Measurements from ENCODE around the gene WWOX. TPM values are rescaled to one million over a fixed set of nuclear protein-coding genes. Genes with fewer than 3 reads are reported as not detected.

The WWOX gene
- total RNA-seq, 1 donor, result 8.2 TPM

DNA sequence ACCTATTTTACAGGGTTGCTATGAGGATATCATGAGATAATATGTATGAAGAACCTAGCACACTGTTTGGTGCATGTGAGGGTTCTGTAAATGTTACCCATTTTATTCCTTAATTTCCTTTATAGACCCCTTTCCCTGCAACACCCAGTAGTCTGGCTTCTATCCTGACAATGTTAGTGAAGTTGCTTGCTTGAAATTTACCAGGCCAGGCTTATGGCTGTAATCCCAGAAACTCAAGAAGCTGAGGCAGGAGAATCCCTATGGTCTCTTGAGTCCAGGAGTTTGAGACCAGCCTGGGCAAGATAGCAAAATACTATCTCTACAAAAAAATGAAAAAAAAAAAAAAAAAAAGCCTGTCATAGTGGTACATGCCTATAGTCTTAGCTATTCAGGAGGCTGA, 779.1 kb downstream of the WWOX start:
- no peak for DNase-seq (ENCODE audit: low read depth)
- TF ChIP-seq, protein P1, sequence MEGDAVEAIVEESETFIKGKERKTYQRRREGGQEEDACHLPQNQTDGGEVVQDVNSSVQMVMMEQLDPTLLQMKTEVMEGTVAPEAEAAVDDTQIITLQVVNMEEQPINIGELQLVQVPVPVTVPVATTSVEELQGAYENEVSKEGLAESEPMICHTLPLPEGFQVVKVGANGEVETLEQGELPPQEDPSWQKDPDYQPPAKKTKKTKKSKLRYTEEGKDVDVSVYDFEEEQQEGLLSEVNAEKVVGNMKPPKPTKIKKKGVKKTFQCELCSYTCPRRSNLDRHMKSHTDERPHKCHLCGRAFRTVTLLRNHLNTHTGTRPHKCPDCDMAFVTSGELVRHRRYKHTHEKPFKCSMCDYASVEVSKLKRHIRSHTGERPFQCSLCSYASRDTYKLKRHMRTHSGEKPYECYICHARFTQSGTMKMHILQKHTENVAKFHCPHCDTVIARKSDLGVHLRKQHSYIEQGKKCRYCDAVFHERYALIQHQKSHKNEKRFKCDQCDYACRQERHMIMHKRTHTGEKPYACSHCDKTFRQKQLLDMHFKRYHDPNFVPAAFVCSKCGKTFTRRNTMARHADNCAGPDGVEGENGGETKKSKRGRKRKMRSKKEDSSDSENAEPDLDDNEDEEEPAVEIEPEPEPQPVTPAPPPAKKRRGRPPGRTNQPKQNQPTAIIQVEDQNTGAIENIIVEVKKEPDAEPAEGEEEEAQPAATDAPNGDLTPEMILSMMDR (IDR thresholded peaks at IDR 0.05; ENCODE audit: insufficient read depth, low read depth, low read length), result no peak
- H3K4me3 ChIP-seq (ENCODE audit: low read depth, low read length), result no peak overlapping the region

DNA sequence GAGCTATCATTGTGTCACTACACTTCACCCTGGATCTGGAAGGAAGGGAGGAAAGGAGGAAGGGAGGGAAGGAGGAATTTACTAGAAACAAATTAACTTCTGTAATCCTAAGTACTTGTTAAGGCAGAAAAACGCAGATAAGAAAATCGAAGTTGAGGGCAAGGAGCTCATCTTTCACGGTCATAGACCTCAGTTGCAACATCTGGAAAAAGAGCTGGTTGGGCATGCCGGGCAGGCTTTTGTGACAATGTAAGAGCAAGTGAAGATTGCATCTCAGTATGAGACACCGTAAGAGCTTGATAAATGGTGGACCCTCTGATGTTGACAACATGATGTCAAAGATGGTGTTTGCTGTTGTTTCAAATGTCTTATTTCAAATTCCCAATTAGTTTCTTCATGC, 779.6 kb downstream of the WWOX start:
- H3K4me3 ChIP-seq (ENCODE audit: low read depth, low read length), result no peak overlapping the region
- TF ChIP-seq, protein P1 (IDR thresholded peaks at IDR 0.05; ENCODE audit: insufficient read depth, low read depth, low read length), result no peak
- no peak for DNase-seq (ENCODE audit: low read depth)

DNA sequence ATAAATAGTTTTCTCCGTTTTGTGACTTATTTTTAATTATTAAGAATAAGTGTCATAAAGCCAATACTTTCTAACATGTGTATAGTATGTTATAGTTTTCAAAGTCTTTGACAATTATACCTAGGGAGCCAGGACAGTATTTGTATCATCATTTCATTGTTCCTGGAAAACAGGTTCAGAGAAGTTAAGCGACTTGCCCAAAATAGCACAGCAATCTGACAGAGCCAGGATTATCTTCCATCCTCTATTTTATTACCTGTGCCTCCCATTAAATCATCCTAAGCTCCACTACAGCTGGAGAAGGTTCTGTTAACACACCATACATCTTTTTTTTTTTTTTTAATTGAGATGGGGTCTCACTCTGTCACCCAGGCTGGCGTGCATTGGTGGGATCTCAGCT, 782.7 kb downstream of the WWOX start:
- TF ChIP-seq, protein P1 (IDR thresholded peaks at IDR 0.05; ENCODE audit: insufficient read depth, low read depth, low read length), result no peak
- DNase-seq (ENCODE audit: low read depth), result no peak
- H3K4me3 ChIP-seq (ENCODE audit: low read depth, low read length), result no peak overlapping the region

DNA sequence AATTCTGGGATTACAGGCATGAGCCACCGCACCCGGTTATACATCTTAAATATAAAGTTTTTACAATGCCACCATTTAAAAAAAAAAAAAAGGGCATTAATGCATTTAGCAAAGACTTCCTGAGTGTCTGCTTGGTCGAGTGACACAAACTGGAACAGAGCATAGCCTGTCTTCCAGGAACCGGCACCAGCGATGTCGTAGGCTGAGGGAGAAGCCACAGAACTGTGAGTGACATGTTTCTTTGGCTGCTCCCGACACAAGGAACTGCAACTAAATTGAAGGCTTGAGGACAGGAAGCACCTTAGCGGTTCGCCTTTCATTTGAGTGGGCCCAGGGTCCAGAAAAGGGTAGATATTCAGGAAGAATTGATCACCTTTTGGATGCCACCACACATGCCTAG, 783.3 kb downstream of the WWOX start:
- no peak overlapping the region for H3K4me3 ChIP-seq (ENCODE audit: low read depth, low read length)
- DNase-seq (ENCODE audit: low read depth), result no peak
- TF ChIP-seq, protein P1 (IDR thresholded peaks at IDR 0.05; ENCODE audit: insufficient read depth, low read depth, low read length), result no peak

DNA sequence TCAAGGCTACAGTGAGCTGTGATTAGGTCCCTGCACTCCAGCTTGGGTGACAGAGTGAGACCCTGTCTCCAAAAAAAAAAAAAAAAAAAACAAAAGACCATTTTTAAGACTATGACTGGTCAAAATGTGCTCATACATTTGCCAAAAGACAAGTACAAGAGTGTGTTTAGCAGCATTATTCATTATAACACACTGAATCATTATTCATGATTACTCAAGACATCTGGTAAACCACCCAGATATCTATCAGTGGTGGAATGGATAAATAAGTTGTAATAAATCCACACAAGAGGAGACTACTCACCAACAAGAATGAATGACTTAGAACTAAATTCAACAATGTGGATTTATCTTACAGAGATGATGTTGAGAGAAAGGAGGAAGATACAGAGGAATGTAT, 784.8 kb downstream of the WWOX start:
- no peak for DNase-seq (ENCODE audit: low read depth)
- TF ChIP-seq, protein P1 (IDR thresholded peaks at IDR 0.05; ENCODE audit: insufficient read depth, low read depth, low read length), result no peak
- no peak overlapping the region for H3K4me3 ChIP-seq (ENCODE audit: low read depth, low read length)

DNA sequence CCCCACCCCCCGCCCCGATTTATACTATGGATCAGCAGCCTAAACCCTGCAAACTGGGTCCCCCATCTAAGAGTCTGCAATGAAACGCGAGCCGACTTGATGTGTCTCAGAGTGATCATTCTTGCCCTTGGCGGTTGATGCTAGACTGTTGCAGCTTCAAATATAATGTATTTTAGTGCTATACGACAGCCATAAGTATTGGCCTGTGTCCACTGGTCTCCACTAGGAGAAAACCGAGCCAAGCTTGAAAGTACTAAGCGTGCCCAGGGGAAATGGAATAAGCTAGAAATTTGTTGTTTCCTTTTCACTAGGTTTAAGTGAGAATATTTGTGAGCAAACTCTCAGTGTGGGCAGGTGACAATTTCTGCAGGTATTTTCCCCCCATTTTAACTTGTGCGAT, 789.9 kb downstream of the WWOX start:
- DNase-seq (ENCODE audit: low read depth), result no peak
- TF ChIP-seq, protein P1 (IDR thresholded peaks at IDR 0.05; ENCODE audit: insufficient read depth, low read depth, low read length), result no peak
- H3K4me3 ChIP-seq (ENCODE audit: low read depth, low read length), result no peak overlapping the region

DNA sequence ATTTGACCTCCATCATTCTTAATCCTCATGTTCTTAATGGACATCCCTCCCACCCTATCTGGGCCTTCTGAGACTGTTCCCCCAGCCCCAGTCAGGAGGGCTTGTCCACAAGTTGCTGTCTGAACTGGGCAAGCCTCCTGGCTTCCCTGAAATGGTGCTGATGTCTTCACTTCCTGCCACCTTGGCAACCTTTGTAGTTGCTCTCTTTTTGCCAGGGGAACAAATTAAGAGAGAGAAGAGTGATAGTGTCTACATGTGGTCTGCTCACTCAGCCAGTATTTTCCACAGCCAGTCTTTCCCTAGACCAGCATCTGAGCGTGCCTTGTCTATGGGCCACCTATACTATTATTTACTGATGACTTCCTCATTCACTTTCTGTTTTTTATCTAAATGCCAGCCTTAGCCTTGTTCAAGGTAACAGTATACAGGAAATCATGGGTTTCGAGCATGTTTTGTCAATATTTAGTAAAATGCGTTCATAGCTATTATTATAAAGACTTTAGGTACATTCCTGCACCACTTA, 791.0 kb downstream of the WWOX start:
- H3K4me3 ChIP-seq (ENCODE audit: low read depth, low read length), result no peak overlapping the region
- TF ChIP-seq, protein P1 (IDR thresholded peaks at IDR 0.05; ENCODE audit: insufficient read depth, low read depth, low read length), result no peak

More for the DNA sequence above, 791.0 kb downstream of the WWOX start:
- no peak for DNase-seq (ENCODE audit: low read depth)
